ENCODE measurements around the gene CHAC1.
"Not testable (repeated sequence)": the region's sequence is repeated elsewhere in the genome, so short reads cannot be mapped to it uniquely, and the experiment has no call there.

Gene CHAC1

DNA sequence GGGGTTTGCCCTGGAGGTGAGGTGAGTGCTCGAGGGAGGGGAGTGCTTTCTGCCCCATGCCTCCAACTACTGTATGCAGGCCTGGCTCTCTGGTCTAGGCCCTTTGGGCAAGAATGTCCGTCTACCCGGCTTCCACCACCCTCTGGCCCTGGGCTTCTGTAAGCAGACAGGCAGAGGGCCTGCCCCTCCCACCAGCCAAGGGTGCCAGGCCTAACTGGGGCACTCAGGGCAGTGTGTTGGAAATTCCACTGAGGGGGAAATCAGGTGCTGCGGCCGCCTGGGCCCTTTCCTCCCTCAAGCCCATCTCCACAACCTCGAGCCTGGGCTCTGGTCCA, 14.8 kb upstream of the CHAC1 start:
- no peak for DNase-seq

DNA sequence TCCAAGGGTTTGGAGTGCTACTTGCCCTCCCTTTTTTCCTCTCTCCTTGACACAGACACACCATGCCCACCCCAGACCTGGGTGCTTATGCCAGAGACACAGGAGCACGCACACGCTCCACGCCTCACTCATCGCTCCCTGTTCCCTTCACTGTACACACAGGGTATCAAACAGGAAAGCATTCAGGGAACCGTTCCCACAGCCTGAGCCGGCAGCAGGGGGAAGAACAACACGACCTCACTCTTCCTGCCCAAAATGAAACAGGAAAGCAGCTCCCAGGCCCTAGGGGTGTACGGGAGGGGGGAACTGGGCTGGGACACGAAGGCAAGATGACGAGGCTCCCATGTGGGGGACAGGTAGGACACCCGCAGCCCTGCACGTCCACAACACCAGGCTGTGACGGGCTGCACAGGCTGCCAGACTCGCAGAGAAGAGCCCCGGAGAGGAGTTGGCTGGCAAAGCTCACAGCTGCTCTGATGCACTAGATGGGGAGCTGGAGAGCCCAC, 12.9 kb upstream of the CHAC1 start:
- DNase-seq: no peak

DNA sequence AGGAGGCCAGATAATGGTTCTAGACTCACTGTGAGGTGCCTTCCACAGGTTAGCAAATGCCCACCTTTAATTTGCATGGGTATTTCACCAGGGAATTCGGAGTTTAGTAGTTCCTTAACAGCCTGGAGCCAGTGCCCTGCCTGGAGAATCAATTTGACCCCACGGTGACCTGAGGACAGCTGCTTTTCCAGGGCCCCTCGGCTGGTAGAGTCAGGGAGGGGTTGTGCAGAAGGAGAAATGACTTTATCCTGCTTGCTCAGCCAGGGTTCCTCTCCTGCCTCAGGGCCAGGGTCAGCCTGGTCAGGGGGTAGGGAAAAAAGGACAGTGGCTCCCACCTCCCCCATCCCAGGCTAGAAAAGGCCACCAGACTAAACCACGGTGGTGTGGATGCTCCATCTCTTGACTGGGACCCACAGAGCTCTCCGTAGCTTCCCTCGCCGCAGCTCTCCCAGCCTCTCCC, 12.2 kb upstream of the CHAC1 start:
- DNase-seq: no peak

DNA sequence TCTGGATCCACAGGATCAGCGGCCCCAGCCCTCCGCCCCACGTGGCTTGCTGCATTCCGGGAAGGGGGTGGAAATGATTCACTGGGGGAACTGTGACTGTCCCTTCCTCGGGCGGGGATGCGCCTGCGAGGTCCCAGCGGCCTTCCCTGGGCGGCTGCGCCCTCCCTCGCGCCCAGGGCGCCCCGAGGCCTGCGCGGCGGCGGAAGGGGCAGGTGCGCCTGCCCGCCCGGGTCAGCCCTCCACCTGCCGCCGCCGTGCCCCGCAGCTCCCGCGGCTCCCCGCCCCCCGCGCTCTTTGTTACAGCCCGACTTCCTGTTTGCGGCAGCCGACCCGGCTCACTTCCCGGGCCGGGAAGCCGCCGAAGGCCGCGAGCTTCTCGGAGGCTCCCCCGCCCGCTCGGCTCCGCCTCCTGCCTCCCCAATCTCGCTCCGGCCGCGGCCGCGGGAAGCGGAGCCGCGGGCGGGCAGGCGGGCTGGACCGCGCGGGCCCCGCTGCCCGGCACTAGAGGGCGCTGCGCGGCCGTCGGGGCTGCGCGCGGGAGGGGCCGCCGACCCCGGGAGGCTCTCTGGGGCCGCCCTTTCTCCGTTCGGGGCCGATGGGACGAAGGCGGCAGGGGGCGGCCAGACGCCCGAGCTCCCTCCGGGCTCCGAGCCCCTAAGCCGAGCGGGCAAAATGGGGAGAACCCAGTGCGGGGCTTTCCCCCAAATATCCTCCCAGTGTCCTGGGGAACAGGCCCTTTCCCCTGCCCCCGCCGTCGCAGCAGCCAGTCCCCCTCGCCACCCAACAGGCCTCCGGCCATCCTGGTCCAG, 11.5 kb upstream of the CHAC1 start:
- DNase-seq: peak; percentile 75

DNA sequence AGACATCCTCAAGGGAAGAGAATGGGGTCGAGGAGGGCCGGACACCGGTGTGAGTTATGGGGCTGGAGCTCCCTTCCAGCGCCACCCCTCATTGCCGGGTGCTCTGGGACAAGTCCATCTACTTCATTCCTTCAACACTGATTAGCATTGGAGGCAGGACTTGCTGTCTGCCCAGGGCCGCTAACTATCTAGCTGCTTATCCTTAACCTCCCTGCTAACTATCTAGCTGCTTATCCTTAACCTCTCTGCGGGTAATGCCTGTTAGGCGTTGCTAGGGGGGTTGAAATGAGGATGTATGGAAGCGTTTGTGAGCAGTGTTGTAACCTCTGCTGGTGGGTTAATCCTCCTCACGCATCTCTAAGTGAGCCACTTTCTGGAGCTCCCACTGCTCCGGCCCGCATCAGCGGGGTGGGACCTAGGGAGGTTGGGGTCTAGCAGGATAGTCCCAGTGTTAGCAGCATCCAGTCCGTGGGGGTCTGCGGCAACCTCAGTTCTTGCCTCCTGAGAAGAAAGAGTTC, 10.9 kb upstream of the CHAC1 start:
- no peak for DNase-seq

DNA sequence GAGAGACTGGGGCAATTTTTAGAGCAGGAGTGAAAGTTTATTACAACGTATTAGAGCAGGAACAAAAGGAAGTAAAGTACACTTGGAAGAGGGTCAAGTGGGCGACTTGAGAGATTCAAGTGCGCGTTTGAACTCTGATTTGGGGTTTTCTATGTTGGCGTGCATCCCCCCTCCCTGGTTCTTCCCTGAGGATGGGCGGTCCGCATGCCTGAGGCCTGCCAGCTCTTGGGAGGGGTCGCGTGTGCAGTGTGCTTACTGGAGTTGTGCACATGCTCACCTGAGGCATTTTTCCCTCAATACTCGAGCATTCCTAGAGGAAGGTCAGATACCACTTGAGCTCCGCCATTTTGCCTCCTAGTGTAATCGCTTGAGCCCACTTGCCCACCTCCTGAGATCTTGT, 10.4 kb upstream of the CHAC1 start:
- DNase-seq: no peak

DNA sequence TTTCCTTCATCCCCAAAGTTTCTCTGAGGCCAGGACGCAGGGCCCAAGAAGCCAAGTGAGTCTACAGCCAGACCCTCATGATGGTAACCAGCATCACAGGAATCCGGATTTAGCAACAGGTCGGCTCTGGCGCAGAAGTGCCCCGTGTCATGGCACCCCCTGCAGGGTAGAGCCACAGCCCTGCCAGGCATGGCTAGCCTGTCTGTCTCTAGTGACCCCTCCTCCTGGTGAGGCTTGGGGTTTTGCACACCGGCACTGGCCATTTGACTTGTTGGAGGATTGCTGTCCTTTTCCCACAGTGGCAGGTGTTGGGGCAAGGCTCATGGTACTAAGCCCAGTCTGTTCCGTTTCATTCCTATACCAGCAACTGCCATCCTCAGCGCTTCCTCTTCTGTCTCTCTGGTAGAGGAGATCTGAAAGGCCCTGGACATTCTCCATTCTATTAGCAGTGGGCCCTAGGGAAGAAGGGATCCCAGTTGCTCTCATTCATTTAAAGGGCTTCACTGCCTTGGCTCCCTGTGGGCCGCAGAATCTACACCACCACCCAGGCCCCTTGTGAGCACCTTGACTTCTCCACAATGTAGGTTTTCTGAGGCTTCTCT, 9.4 kb upstream of the CHAC1 start:
- DNase-seq: no peak

DNA sequence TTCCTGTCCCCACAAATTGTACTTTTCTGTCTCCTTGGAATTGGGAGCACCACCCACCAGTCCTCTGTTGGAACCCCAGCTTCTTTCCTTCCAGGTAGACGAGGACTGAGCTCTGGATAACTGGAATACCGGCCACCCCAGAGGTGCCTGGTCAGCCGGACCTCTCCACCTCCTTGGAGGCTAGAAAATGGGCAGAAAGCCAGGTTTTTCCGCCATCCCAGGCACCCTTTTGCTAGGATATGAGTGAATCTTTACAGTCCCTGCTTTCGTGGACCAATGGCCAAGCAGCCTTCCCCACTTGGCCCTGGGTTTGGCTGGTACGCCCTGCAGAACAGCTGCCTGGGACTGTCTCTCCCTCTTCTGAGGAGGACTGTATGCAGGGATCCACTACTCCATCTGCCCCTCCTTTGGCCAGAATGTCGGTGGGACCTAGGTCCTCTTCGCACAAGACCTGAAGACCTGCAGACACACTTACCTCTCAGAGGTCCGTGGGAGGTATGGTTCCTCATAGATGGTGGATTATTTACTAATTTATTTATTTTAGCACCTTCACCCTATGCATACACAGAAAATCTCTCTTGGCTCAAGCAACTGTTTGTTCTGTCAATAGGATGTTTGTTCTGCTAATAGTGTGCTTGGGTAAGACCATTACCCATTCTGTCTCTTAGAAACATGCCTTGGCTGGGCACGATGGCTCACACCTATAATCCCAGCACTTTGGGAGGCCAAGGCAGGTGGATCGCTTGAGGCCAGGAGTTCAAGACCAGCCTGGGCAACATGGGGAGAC, 8.6 kb upstream of the CHAC1 start:
- DNase-seq: no peak

DNA sequence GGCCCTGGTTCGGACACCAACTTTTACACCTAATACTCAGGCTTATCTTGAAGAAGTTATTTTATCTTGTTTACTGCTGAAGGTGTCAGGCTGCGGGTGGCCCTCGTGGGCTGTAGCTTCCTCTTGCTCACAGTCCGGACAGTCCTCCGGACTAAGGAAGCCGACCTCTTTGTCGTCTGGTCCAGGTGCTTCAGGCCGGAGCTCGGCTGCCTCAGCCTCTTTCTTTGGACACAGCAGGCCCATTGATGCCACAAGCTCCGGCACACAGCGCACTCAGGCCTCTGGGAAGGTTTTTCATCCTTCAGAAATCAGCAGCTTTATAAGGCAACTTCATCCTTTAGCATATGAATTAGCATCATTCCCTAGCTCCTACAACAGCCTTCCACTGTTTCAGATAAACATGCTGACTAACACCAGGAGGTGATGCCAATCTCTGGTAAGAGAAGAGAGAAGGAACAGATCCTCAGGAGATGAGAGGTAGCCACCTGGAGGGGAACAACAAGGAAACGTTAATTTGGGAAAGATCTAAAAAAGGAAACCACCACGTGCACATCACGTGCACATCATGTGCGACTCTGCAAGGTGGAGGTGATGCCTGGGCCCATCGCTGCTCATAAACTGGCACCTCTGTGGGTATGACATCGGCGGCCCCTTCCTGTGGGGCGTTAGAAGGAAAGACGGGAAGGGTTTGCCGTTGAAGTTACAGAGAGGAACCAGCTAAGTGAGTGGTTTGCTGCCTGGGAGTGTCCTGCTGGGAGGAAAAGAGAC, 4.4 kb upstream of the CHAC1 start:
- DNase-seq: no peak

DNA sequence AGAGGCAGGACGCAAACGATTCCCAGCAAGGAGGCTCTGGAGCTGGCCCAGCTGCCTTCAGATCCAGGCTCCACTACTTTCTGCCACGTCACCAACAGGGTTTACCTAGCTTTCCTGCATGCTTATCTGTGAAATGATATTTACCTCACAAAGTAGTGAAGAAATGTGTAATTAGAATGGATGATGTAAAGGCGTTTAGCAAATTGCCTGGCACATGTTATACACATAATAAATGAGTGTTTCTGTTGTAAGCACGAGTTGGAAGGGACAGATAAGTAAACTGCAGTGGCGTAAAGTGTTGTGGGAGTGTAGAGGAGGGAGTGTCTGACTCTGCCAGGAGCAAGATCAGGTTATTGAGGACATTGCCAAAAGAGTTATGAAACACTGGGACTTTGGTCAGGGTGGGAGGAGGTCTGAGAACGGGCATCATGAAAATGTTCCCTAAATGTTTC, 3.5 kb upstream of the CHAC1 start:
- DNase-seq: no peak

DNA sequence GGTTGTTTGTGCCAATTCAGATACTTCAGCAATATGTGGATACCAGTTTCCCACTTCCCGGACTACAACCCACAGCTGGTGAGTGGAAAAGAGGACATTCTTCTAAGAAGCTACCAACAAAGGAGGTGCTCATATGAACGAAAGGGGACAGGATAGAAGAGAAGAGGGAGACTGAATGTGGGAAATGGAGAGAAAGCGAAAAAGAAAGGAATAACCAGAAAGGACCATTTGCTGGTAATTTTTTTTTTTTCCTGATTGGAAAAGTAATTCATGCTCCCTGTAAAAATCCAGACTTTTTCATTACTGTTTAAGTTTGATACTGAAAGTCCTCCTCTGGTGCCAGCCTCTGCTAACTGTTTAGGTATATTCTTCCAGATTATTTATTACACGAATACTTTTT, 1.5 kb upstream of the CHAC1 start:
- no peak for DNase-seq

DNA sequence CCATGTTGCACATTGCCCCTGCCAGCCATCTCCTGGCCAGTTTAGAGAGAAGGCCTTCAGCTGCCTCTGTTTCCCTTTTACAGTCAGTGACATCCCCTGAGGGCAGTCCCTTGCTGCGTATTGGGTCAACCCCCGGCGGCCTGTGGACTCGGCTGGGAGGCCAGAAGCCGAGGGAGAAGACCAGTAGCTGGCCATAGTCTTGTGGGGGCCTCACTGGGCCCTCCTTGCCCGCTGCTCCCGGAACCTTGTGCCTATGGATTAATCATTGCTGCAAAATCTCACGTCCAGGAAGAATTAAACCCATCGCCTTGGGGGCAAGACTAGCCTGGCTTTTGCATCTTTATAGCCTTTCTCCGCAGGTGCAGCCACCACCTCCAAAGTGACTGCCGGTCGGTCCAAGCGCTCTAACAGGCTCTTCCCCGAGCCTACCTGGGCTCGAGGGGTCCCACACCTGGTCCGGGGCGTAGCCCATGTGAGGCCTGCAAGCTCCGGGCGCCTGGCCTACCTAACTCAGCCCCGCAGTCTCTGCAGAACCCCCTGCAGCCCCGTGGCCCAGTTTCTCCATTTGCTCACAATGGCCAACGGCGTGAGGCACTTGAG, 870 bp upstream of the CHAC1 start:
- DNase-seq: no peak

DNA sequence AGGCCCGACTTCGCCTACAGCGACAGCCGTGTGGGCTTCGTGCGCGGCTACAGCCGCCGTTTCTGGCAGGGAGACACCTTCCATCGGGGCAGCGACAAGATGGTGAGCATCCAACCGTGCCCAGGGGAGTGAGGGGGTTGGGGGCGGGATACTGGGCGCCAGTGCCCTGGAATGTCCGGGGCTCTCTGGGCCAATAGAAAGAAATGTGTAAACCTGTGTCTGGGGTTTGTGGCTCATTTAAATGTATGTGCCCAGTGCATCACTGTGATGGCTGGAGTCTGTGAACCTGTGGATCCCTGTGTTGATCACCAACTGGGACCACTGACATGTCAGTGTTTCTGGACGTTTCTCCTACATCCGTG, 423 bp downstream of the CHAC1 start:
- no peak for DNase-seq

DNA sequence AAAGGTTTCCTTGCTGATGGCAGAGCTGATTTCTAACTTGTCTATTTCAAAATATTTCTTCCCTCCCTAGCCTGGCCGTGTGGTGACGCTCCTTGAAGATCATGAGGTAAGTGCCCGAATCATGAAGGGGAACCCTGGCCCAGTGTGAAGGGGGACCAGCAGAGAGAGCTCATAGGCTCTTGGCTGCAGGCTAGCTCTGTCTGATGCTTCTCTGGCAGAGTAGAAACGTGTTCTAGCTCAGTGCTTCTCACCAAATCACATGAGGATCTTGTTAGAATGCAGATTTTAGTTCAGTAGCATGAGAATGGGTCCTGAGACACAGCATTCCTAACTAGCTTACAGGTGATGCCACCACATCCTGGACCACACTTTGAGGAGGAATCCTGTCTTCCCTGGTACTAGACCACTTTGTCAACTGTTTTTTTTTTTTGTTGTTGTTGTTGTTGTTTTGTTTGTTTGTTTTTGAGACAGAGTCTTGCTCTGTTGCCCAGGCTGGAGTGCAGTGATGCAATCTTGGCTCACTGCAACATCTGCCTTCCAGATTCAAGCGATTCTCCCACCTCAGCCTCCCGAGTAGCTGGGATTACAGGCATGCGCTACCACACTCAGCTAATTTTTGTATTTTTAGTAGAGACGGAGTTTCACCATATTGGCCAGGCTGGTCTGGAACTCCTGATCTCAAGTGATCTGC, 1.0 kb downstream of the CHAC1 start:
- not testable (repeated sequence) for DNase-seq

DNA sequence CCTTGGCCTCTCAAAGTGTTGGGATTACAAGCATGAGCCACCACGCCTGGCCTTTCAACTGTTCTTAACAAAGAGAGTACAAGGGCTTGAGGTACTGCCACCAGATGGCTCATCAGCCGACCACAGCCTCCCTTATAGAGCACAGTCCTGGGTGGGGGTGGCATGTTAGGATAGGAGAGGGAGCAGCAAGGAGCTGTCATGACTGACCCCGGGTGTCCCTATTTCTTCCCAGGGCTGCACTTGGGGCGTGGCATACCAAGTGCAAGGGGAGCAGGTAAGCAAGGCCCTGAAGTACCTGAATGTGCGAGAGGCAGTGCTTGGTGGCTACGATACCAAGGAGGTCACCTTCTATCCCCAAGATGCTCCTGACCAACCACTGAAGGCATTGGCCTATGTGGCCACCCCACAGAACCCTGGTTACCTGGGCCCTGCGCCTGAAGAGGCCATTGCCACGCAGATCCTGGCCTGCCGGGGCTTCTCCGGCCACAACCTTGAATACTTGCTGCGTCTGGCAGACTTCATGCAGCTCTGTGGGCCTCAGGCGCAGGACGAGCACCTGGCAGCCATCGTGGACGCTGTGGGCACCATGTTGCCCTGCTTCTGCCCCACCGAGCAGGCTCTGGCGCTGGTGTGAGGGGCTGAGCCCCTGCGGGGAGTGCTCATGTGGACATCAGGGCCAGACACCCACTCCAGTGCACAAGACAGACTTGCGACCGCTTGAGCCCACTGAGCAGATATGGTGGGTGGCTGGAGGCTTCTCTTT, 2.1 kb downstream of the CHAC1 start:
- DNase-seq: no peak

DNA sequence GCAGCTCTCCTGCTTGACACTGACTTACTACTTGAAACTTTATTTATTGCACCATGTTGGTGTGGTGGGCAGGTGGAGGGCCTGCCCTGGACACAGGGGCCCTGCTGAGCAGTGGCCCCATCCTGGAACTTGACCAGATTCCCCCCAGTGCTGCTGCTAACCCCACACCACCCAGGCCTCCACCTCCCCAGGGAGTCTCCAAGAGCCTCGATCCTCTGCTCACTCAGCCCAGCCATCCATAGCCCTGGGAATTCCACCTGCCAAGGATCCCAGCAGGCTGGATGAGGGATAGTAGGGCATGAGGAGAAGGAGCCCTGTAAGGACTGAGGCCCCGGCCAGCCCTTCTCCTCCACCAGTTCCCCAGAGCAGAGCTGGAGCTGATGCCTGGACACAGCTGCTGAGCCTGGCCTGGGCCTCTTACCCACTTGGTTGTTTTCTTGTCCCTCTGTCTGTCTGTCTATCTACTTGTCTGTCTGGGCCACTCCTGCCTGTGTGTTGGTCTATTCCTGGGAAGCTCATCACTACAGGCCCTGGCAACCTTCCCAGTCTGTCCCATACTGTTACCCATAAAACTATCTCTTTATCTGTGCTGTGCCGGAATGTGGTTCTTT, 2.8 kb downstream of the CHAC1 start:
- DNase-seq: no peak

DNA sequence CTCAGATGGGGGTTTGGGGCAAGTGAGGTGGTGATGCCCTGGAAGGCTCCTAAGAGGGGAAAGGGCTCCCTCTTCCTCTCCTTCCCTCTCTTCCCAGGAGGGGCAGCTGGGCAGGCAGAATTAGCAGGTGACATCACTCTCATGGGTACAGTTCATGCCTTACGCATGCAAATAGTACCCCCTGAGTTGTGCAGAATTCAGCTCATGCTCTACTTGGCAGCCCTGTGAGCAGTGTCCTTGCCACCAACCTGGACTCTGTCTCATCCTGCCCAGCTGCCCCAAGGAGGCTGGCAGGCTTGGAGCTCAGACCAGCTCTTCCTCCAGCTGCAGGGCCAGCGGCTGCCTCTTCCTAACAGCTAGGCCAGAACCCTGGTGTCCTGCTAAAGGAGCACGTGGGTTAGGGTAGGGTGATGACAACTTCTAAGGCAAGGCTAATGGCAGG, 3.3 kb downstream of the CHAC1 start:
- DNase-seq: no peak

DNA sequence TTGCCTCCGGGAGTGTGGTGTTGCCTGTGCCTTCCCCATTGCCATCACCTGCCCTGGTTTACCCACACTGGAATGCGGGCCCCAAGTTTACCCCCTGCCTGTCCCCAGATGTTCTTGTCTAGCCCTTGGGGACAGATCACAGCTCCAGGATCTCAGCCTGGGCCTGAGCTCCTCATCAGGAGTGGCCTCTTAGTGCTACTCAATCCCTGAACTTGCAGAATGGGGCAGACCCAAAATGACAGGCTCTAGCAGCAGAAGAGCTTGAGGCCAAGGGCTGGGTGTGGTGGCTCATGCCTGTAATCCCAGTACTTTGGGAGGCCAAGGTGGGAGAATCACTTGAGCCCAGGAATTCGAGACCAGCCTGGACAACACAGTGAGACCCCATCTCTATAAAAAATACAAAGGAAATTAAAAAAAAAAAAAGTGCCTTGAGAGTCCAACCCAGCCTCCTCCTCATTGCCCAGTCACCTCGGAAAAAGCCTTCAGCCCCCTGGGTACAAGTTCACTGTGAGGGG, 3.8 kb downstream of the CHAC1 start:
- DNase-seq: no peak

DNA sequence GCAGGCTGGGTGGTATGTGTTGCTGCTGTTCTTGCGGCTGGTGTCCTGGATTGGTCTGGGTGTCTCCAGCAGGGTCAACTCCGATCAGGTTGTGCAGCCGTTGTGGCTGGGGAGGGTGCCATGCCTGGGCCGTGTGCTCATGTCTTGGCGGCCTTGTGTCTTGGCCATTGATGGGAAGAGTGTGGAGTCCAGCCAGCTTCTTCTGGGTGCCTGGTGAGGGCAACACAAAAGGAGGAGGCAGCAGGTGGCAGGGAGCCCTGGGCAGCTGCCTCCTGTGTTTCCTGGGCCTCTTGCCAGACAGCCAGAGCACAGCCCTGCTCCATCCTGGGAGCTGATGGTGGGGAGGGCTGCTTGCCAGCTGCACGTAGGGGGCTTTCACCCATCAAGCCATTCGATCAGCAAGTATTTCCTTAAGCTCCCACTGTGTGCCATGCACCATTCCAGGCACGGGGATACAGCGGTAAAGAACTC, 4.3 kb downstream of the CHAC1 start:
- DNase-seq: peak; percentile 31

DNA sequence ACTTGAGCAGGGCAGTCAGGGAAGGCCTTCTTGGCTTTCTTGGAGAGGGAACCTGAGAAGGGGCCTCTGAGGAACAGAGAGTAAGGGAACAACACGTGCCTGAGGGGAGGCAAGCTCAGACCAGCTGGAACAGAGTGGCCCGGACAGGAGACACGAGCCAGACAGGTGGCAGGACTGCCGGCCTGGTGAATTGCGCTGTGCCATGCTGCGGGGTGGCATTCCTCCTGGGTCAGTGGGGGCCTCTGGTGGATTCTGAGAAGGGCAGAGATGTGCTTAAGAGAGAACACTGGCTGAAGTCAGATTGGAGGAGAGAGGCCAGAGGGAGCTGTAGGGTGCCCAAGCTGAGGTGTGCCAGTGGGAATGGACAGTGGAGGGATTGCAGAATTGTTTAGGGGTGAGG, 4.9 kb downstream of the CHAC1 start:
- DNase-seq: peak; percentile 20

Data from fibroblast of upper back skin (primary cell).